Ishikawa (cell line): ENCODE results near the gene OR10G8.

Source experiments
- CEBPB ChIP-seq: IDR thresholded peaks from 2 replicates; pipeline ENCODE4 v1.6.1; 2012
- CREB1 ChIP-seq: IDR thresholded peaks from 2 replicates; pipeline ENCODE4 v1.6.1; 2012; ENCODE audit warnings: low read depth
- FOXM1 ChIP-seq: IDR thresholded peaks from 2 replicates; pipeline ENCODE4 v1.6.1; 2012; ENCODE audit warnings: low read depth, borderline replicate concordance
- RAD21 ChIP-seq: IDR thresholded peaks from 2 replicates; pipeline ENCODE4 v1.6.1; 2012; ENCODE audit warnings: low read depth
- TAF1 ChIP-seq: IDR thresholded peaks from 2 replicates; pipeline ENCODE4 v1.6.1; 2012; ENCODE audit warnings: low read depth, mild to moderate bottlenecking
- YY1 ChIP-seq: IDR thresholded peaks from 2 replicates; pipeline ENCODE4 v1.6.1; 2012; ENCODE audit warnings: low read depth
- TF ChIP-seq, protein P1 (sequence below): IDR thresholded peaks from 2 replicates; pipeline ENCODE4 v1.6.1; 2012
- TF ChIP-seq, protein P2 (sequence below): IDR thresholded peaks from 2 replicates; pipeline ENCODE4 v1.6.1; 2012
- TF ChIP-seq, protein P3 (sequence below): IDR thresholded peaks from 2 replicates; pipeline ENCODE4 v1.6.1; 2012; ENCODE audit warnings: low read depth, mild to moderate bottlenecking

DNA sequence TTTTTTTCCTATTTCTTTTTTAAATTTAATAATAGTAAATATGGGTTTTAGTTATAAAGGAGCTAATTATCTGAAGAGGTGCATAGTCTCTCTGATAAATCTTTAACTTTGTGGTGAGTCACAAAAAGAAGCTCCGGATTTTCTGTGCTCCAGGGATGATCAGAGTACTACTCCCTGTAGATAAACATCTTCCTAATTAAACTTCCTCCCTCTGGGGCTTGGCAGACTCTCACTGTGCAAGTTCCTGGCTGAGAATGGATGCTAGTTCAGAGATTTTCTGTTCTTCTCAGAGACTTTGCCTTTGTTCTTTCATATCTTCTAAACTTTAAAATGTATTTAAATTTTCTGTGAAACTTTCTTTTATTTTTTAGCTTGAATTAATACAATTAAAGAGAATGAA is 14.7 kb downstream of the OR10G8 start, which contains the start of gene OR10G7:
- TF ChIP-seq RAD21 (no peak), FOXM1 (no peak), CEBPB (no peak), CREB1 (no peak), TAF1 (no peak), YY1 (no peak)
- TF ChIP-seq, protein P1, sequence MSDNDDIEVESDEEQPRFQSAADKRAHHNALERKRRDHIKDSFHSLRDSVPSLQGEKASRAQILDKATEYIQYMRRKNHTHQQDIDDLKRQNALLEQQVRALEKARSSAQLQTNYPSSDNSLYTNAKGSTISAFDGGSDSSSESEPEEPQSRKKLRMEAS: no peak
- TF ChIP-seq, protein P2, sequence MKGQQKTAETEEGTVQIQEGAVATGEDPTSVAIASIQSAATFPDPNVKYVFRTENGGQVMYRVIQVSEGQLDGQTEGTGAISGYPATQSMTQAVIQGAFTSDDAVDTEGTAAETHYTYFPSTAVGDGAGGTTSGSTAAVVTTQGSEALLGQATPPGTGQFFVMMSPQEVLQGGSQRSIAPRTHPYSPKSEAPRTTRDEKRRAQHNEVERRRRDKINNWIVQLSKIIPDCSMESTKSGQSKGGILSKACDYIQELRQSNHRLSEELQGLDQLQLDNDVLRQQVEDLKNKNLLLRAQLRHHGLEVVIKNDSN: no peak
- TF ChIP-seq, protein P3, sequence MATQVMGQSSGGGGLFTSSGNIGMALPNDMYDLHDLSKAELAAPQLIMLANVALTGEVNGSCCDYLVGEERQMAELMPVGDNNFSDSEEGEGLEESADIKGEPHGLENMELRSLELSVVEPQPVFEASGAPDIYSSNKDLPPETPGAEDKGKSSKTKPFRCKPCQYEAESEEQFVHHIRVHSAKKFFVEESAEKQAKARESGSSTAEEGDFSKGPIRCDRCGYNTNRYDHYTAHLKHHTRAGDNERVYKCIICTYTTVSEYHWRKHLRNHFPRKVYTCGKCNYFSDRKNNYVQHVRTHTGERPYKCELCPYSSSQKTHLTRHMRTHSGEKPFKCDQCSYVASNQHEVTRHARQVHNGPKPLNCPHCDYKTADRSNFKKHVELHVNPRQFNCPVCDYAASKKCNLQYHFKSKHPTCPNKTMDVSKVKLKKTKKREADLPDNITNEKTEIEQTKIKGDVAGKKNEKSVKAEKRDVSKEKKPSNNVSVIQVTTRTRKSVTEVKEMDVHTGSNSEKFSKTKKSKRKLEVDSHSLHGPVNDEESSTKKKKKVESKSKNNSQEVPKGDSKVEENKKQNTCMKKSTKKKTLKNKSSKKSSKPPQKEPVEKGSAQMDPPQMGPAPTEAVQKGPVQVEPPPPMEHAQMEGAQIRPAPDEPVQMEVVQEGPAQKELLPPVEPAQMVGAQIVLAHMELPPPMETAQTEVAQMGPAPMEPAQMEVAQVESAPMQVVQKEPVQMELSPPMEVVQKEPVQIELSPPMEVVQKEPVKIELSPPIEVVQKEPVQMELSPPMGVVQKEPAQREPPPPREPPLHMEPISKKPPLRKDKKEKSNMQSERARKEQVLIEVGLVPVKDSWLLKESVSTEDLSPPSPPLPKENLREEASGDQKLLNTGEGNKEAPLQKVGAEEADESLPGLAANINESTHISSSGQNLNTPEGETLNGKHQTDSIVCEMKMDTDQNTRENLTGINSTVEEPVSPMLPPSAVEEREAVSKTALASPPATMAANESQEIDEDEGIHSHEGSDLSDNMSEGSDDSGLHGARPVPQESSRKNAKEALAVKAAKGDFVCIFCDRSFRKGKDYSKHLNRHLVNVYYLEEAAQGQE: no peak
